Smooth muscle cell (in vitro differentiated cells): ENCODE results near the gene CACNA2D3. TPM values are rescaled to one million over a fixed set of nuclear protein-coding genes. Genes with fewer than 3 reads are reported as not detected.

Experiments
- DNase-seq: peaks from one replicate; lab custom pipeline; 2025; ENCODE audit not compliant: unreplicated experiment; lab: John Stamatoyannopoulos, UW
- H2AFZ ChIP-seq: fragments of 200-600 bp; sonication (generic); 2 replicates; pipeline ENCODE4 v1.6.0; 2016; ENCODE audit warnings: antibody characterized with exemption, low read depth, mild to moderate bottlenecking
- H3F3A ChIP-seq: fragments of 200-600 bp; sonication (generic); 2 replicates; pipeline ENCODE4 v1.6.0; 2017; ENCODE audit warnings: antibody characterized with exemption, low read depth
- H3K27ac ChIP-seq: fragments of 200-600 bp; sonication (generic); 2 replicates; pipeline ENCODE4 v1.5.1; 2016; ENCODE audit warnings: low read depth, mild to moderate bottlenecking
- H3K27me3 ChIP-seq: fragments of 200-600 bp; sonication (generic); 2 replicates; pipeline ENCODE4 v1.6.1; 2016; ENCODE audit warnings: low read depth, mild to moderate bottlenecking
- H3K36me3 ChIP-seq: fragments of 200-600 bp; sonication (generic); 2 replicates; pipeline ENCODE4 v1.5.1; 2016; ENCODE audit warnings: low read depth
- H3K4me1 ChIP-seq: fragments of 200-600 bp; sonication (generic); 2 replicates; pipeline ENCODE4 v1.5.1; 2016; ENCODE audit warnings: low read depth
- H3K4me2 ChIP-seq: fragments of 200-600 bp; sonication (generic); 2 replicates; pipeline ENCODE4 v1.6.0; 2016; ENCODE audit warnings: mild to moderate bottlenecking
- H3K4me3 ChIP-seq: fragments of 200-600 bp; sonication (generic); 2 replicates; pipeline ENCODE4 v1.5.1; 2016; ENCODE audit warnings: mild to moderate bottlenecking
- H3K79me2 ChIP-seq: fragments of 200-600 bp; sonication (generic); 2 replicates; pipeline ENCODE4 v1.6.0; 2016; ENCODE audit warnings: low read depth, mild to moderate bottlenecking
- H3K9ac ChIP-seq: fragments of 200-600 bp; sonication (generic); 2 replicates; pipeline ENCODE4 v1.6.0; 2016; ENCODE audit warnings: low read depth
- H3K9me3 ChIP-seq: fragments of 200-600 bp; sonication (generic); replicated peaks from 2 replicates; pipeline ENCODE4 v1.5.1; 2016; ENCODE audit warnings: low read depth
- H4K20me1 ChIP-seq: fragments of 200-600 bp; sonication (generic); 2 replicates; pipeline ENCODE4 v1.6.0; 2016; ENCODE audit warnings: low read depth
- WGBS: methylation state at CpG from one replicate; pipeline ENCODE4 v1.1.7; 2016; ENCODE audit warnings: low lambda C conversion rate; 5-methylcytosine and 5-hydroxymethylcytosine counted together
- polyA plus RNA-seq: library from polyadenylated mRNA; unstranded; fragments of >200 nt; fragmentation: Nextera tagmentation; extraction: Ambion mirVana; gene quantifications from 2 replicates; pipeline ENCODE4 v1.2.1, GENCODE V29; 2016
- total RNA-seq: library from RNA; depleted of rRNA; stranded (reverse); fragments of >200 nt; gene quantifications from 2 replicates; pipeline ENCODE4 v1.2.3, GENCODE V29; 2014
- TF ChIP-seq, protein P1 (sequence below): fragments of 200-600 bp; sonication (generic); IDR thresholded peaks from 2 replicates; pipeline ENCODE4 v1.5.1; 2017; ENCODE audit warnings: borderline replicate concordance, mild to moderate bottlenecking, antibody characterized with exemption; ENCODE audit not compliant: insufficient read depth, poor library complexity, severe bottlenecking

The CACNA2D3 gene
- total and polyA plus RNA-seq, 2 experiments from 2014 or later: 0.15 to 0.90 TPM

DNA sequence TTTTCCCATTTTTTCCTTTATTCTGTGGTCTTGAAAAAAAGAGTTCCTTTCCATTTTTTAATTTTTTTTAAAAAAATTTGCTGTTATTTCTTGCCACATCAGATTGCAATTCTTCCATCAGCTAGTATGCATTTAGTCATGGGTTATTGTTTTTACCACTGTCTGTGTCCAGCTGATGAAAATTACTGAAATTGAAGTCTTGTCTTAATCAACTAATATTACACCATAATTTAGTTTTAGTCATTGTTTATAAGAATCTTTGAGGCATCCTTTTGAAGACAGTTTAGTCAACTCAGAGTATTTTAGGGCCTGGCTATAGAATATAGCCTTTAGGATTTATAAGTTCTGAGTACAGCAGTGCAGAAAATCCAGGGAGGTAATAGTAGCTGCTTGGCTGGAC, 633.4 kb downstream of the CACNA2D3 start:
- H3K9ac ChIP-seq: peak overlapping the region; percentile 12
- no peaks in the 10 kb centered on the region for H3K27me3 ChIP-seq
- TF ChIP-seq, protein P1, sequence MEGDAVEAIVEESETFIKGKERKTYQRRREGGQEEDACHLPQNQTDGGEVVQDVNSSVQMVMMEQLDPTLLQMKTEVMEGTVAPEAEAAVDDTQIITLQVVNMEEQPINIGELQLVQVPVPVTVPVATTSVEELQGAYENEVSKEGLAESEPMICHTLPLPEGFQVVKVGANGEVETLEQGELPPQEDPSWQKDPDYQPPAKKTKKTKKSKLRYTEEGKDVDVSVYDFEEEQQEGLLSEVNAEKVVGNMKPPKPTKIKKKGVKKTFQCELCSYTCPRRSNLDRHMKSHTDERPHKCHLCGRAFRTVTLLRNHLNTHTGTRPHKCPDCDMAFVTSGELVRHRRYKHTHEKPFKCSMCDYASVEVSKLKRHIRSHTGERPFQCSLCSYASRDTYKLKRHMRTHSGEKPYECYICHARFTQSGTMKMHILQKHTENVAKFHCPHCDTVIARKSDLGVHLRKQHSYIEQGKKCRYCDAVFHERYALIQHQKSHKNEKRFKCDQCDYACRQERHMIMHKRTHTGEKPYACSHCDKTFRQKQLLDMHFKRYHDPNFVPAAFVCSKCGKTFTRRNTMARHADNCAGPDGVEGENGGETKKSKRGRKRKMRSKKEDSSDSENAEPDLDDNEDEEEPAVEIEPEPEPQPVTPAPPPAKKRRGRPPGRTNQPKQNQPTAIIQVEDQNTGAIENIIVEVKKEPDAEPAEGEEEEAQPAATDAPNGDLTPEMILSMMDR: no peak
- no peaks in the 10 kb centered on the region for H4K20me1 ChIP-seq
- H3K36me3 ChIP-seq: no peaks in the 10 kb centered on the region
- peaks cover 5% of the 10 kb centered on the region for H3F3A ChIP-seq
- H3K9me3 ChIP-seq: no peaks in the 10 kb centered on the region
- peak overlapping the region; percentile 20 for H2AFZ ChIP-seq
- H3K27ac ChIP-seq: peak overlapping the region; percentile 88
- H3K79me2 ChIP-seq: no peaks in the 10 kb centered on the region
- peak overlapping the region; percentile 62 for H3K4me2 ChIP-seq
- peaks cover 8% of the 10 kb centered on the region for H3K4me1 ChIP-seq
- no peak overlapping the region for H3K4me3 ChIP-seq
- DNase-seq: no peak

DNA sequence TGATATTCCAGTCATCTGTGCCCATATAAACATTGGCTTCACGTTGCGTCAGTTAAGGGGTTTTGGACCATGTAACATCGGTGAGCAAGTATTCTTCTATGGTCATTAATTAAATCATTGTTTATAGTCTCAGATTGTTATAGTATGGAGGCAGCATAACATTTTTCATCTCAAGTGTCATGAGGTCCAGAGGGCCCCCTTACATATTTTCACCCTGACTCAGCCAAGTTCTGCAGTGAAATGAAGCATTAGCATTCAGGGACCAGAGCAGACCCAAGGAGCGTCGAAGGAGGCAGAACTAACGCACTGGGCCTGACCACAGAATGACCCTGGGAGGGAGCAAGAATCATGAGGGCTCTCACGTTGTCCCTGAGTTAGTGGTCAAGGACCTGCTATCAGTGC, 634.0 kb downstream of the CACNA2D3 start:
- Histone ChIP-seq H3K27me3 (no peaks in the 10 kb centered on the region), H3F3A (peaks cover 5% of the 10 kb centered on the region), H3K9ac (peak overlapping the region; percentile 12), H3K4me1 (peaks cover 8% of the 10 kb centered on the region), H3K4me2 (peak overlapping the region; percentile 62), H3K36me3 (no peaks in the 10 kb centered on the region), H3K27ac (peak overlapping the region; percentile 88), H3K9me3 (no peaks in the 10 kb centered on the region), H2AFZ (peak overlapping the region; percentile 20), H3K79me2 (no peaks in the 10 kb centered on the region), H3K4me3 (no peak overlapping the region), H4K20me1 (no peaks in the 10 kb centered on the region)
- DNase-seq: no peak
- TF ChIP-seq, protein P1: no peak
- WGBS: 9% methylated on average over 7 of the region's 7 CpGs

DNA sequence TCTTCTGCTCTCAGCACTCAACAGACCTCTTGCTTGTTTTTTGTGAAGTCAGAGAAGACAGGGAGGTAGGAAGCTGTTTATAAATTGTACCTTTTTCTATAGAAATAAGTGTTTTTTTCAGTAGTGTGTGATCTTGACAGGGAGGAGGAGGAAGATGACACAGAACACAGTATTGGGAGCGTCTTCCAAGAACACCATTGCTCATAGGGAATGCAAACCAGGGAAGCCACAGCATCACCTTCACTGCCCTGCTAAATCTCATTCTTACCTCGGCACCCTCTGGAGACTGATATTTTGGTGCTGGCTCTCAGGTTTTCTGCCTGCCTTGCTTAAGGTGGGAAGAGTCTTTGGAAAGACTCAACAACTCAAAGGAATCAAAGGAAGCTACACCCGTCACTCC, 636.1 kb downstream of the CACNA2D3 start:
- no peak overlapping the region for H3K9ac ChIP-seq
- H3K9me3 ChIP-seq: no peaks in the 10 kb centered on the region
- no peak overlapping the region for H3K4me2 ChIP-seq
- WGBS: 93% methylated on average over 3 of the region's 3 CpGs
- H3K27ac ChIP-seq: no peak overlapping the region
- DNase-seq: no peak
- H2AFZ ChIP-seq: no peak overlapping the region
- H4K20me1 ChIP-seq: no peaks in the 10 kb centered on the region
- no peak overlapping the region for H3K4me3 ChIP-seq
- H3K4me1 ChIP-seq: peaks cover 8% of the 10 kb centered on the region
- no peaks in the 10 kb centered on the region for H3K27me3 ChIP-seq
- H3K79me2 ChIP-seq: no peaks in the 10 kb centered on the region
- H3K36me3 ChIP-seq: no peaks in the 10 kb centered on the region
- H3F3A ChIP-seq: peaks cover 5% of the 10 kb centered on the region
- TF ChIP-seq, protein P1: no peak

DNA sequence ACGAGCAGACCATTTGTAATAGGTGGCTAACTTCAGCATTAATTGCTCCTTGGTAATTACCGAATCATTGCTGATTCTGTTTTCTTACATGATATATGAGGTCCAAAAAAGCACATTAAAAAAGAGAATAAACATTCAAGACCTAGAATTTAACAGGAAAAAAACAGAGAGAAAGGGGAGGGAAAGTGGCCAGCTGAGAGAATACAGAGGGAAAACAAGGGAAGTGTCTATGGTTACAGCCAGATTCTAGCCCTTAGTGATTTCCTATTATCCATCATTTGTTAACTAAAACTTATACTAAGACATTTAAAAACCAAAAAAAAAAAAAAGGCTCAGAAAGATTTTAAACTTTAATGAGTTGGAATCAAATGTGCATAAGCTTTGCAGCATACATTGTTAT, 636.8 kb downstream of the CACNA2D3 start:
- DNase-seq: no peak
- Histone ChIP-seq H2AFZ (no peak overlapping the region), H3F3A (peaks cover 5% of the 10 kb centered on the region), H3K79me2 (no peaks in the 10 kb centered on the region), H3K4me2 (no peak overlapping the region), H3K4me3 (no peak overlapping the region), H3K9me3 (no peaks in the 10 kb centered on the region), H3K27me3 (no peaks in the 10 kb centered on the region), H3K27ac (no peak overlapping the region), H3K9ac (no peak overlapping the region), H4K20me1 (no peaks in the 10 kb centered on the region), H3K36me3 (no peaks in the 10 kb centered on the region), H3K4me1 (peaks cover 8% of the 10 kb centered on the region)
- WGBS: 45% methylated on average over 2 of the region's 2 CpGs
- TF ChIP-seq, protein P1: no peak
